NCI-H2081 (cell line): Measurements from ENCODE around the gene POLR3A.

Experiments used
- DNase-seq, 2 experiments: peaks; one replicate each; lab custom pipeline; 2025; lab: John Stamatoyannopoulos, UW

Gene POLR3A

DNA sequence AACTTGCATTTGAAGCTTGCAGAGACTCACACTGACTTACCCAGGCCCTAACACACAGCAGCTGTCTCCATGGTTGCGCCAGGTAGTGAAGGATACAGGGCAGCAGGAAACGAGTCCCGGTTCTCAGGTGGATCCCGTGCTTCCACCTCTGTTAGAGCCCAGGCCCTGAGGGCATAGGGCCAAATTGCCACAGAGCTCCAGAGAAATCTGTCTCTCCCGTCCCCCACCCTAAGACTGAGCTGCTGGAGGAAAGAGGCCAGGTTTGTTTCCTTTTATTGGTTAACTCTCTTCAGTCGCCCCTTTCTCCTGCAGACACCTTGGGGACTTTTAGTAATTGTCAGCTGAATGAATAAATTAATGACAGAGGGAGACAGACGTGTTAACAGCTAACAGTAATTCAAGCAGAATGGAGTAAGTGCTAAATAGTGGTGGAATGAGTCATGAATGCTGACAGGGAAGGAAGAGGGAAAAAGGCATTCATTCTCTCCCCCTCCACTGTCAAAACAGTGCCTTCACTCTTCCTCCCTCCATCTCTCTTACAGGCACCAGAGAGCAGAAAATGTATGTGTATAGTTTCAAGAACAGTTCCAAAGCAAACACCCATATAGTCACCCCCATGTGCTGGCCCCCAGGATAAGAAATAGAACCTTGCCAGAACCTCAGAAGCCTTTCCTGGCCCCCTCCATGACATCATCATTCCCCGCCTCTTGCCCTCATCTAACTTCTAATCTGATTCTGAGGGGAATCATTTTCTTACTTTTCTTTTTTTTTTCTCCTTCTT, 86.0 kb downstream of the POLR3A start:
- DNase-seq, result peak in 1 of 2 experiments; percentile 5

GRCh38 chr10:77941790-77942189, 87.5 kb downstream of the POLR3A start:
- no peak for DNase-seq

- no peak for DNase-seq
Observed at GRCh38 chr10:77940627-77941026, 88.7 kb downstream of the POLR3A start.

DNA sequence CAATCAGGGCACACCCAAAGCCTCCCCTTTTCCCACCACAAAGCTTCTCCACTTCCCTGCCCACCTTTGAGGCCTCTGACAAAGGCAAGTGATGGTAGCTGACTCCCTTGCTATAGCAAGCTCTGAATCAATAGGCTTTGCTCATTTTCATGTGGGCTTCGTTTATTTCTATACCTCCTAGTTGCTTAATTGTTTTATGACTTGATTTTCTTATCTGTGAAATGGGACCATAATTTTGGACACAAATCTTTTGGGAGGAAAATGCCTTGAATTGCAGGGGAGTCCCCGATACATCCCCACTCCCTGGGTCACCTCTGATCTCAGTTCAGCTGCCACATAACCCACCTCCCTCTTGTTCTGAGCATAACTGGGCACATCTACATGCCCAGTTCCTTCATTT, 89.1 kb downstream of the POLR3A start:
- no peak for DNase-seq

- DNase-seq, result no peak
Observed at GRCh38 chr10:77939561-77940001, 89.7 kb downstream of the POLR3A start.

DNA sequence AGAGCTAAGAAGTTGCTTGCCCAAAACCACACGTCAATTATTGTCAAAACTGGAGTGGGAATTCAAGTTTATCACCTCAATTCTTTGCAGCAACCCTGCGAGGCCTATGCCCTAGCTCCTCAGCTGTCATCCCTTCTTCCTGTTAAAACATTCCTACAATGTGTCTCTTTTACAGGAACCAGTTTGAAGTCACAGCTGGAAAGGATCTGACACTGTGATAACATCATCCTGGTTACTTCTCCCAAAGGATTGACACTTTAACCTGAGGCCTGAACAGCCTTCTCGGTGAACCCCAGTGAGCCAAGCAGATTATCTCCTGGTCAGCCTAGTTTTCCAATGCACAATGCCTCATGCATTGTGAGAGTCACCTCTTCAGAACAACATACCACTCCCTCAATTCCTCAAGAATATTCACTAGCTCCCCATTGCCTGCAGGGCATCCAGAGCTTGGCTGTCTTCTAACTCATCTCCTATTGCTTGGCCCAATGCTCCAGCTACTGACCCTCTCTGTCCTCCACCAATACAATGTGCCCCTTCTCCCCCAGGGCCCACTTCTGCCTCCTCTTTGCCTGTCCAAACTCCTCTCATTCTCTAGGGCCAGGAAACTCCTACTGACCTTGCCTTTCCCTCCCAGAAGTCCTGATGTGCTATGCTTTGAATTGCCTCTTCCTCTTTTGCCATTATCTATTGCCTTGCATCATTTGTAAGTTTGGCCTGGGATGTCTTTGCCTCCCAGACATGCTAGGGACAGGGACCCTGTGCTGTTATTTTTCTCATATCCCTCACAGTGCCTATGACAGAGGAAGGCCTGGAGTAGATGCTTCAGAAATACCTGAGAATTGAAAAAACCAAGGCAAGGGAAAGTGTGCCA, 92.4 kb downstream of the POLR3A start:
- no peak for DNase-seq

GRCh38 chr10:77932016-77932715, 97.1 kb downstream of the POLR3A start:
- DNase-seq, result no peak

DNA sequence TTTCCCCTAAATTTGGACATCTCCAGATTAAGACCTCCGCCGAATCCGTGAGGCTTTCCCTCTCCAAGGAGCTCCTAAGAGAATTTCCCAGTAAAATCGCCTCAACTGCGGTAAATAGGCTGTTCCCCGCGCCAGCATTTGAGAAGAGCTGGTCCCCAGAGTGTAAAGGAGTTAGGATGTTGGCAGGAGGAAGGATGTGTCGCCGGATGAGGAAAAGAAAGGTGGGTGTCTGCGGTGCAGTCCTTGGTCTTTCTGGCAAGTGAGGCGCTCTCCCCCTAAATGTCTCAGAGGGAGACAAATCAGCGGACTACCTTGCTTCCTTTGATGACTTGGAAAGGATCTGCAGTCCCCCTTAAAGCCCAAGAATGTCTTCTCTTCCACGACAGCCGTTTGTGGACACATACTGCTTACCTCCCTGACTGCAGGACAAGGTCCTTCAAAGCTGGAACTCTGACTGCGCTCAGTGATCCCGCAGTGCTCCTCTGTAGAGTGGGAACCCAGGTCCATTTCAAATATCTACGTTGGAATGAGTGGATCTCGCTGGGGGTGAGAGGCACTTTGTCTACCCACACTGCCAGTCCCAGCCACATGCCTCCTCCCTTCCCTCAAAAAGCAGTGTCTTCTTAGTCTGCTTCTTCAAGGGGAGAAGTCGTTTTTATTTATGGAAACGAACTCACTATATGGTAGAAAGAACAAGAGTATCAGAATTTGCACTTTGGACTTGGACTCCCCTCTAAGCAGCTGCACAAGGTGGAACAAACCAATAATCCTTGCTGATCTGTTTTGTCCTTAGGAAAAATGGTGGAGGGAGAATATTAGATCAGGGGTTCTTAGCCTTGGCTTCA, 101.7 kb downstream of the POLR3A start:
- no peak for DNase-seq

DNA sequence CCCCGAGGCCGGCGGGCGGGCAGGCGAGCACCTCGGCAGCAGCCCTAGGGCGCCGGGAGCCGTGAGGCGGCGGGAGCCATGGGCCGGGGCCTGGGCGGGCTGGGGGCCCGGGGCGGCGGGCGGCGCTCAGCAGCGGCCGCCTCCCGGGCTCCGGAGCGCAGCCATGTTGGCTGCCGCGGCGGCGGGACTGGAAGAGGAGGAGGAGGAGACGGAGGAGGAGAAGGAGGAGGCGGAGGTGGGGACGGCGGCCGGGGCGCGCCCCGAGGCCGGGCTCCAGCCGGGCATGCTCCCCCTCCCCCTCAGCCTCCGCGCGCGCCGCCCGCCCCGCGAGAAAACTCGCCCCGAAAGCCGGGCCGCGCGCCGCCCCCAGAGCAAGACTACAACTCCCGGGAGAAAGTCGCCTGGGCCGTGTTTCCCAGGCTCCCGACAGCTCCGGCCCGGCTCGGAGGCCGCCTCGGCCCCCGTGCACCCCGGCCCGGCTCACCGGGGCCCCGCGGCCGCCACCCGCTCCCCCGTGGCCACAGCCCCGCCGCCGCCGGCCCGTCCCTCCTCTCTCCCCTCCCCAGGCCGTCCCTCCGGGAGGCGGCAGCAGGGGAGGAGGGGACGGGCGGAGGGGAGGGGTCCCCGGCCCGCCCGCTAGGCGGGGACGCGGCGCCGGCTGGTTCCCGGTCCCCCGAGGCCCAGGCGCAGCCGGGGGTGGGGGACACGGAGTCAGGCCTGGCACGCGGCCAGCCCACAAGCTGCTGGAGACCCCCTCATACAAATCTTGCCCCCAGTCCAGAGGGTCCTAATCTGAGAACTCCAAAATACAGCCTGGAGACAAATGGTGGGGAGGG, 102.5 kb downstream of the POLR3A start, which contains the start of gene DLG5:
DLG5 (minus strand) TSS at position 190 of the 836 bp plus-strand sequence. CDS start 235 bp downstream, outside the sequence.
- DNase-seq, result peak in 1 of 2 experiments; percentile 13

- peak in 1 of 2 experiments; percentile 15 for DNase-seq
Observed at GRCh38 chr10:77925795-77926565, 103.3 kb downstream of the POLR3A start.

DNA sequence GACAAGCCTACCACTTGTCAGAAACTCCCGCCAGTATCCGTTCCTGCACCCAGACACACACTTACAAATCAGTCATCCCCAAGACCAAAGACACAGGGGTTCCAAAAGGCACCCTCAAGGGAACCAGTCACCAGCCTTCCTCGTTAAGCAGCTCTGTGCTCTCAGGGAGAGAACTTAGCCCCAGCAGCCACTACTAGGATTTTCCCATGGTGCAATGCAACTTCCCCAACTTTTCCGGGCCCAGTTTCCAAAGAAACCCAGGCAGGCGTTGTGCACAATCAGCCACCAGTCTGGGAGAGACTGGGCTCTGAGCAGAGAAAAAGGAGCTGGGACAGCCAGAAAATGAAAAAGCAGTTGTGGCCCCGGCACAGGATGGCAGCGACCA, 103.9 kb downstream of the POLR3A start:
- DNase-seq, result no peak

- DNase-seq, result no peak
Observed at GRCh38 chr10:77922566-77923179, 106.6 kb downstream of the POLR3A start.

- DNase-seq, result no peak
Observed at GRCh38 chr10:77922055-77922454, 107.3 kb downstream of the POLR3A start.

DNA sequence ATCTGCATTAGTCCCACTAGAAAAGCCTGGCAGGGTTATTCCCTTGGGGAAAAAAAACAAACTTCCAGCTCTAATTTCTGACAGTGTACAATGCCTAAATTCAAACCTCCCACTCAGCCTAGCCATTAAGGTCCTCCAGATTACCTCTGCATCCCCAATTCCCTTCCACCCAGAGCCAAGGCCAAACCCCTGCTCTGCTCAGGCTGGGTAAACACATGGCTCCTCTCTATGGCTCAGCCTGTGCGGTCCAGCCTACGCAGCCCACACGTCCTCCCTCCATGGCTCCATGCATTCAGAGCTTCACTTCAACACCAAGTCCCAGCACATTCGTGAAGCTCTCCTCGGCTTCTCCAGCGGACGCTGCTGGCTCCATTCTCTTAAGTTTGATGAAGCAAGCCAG, 107.9 kb downstream of the POLR3A start:
- DNase-seq, result no peak

- no peak for DNase-seq
Observed at GRCh38 chr10:77920495-77920894, 108.8 kb downstream of the POLR3A start.

GRCh38 chr10:77919713-77920108, 109.6 kb downstream of the POLR3A start:
- DNase-seq, result no peak
